ENCODE data around the gene C3orf33.

- no peak for TF ChIP-seq EP300 (IDR thresholded peaks at IDR 0.05)
- TF ChIP-seq CTCF (IDR thresholded peaks at IDR 0.05): no peak
Observed at GRCh38 chr3:155780291-155780690, 25.8 kb downstream of the C3orf33 start.

Measured in sigmoid colon (tissue), 4 donors.